Kidney (tissue), 14 donors: Measurements from ENCODE around the gene SLC22A17. TPM values are rescaled to one million over a fixed set of nuclear protein-coding genes. Genes with fewer than 3 reads are reported as not detected.

Experiments
- DNase-seq, 5 donors: peaks; one replicate each; pipeline ENCODE4 v3.0.0-alpha.2; 2013 to 2020
- FAIRE-seq: peaks from 2 replicates; lab custom pipeline; 2012; peaks lifted over from hg19 to GRCh38; lab: Jason Lieb, UNC
- H3K27ac ChIP-seq, 2 donors: one replicate each; pipeline ENCODE4 v1.7.0; 2013; ENCODE audit warnings: low read depth in 2 of 2, low read length in 2 of 2, inconsistent platforms in 1 of 2
- H3K27me3 ChIP-seq: one replicate; pipeline ENCODE4 v1.7.1; 2013; ENCODE audit warnings: low read length, inconsistent platforms; ENCODE audit not compliant: control insufficient read depth, insufficient read depth
- H3K36me3 ChIP-seq, 3 donors: one replicate each; pipeline versions ENCODE4 v1.7.0 to v1.7.1; 2013; ENCODE audit warnings: low read length in 3 of 3, control low read depth in 1 of 3, inconsistent platforms in 1 of 3; ENCODE audit not compliant: insufficient read depth in 3 of 3, control insufficient read depth in 2 of 3
- H3K4me1 ChIP-seq, 3 donors: one replicate each; pipeline versions ENCODE4 v1.7.0 to v1.7.1; 2013; ENCODE audit warnings: low read length in 3 of 3, inconsistent platforms in 1 of 3, low read depth in 1 of 3; ENCODE audit not compliant: control insufficient read depth in 2 of 3, insufficient read depth in 2 of 3
- H3K4me3 ChIP-seq, 3 donors: one replicate each; pipeline versions ENCODE4 v1.7.0 to v1.8.1; 2013; ENCODE audit warnings: low read length in 3 of 3, control low read depth in 1 of 3, inconsistent platforms in 1 of 3
- H3K9ac ChIP-seq, 3 donors: one replicate each; pipeline versions ENCODE4 v1.7.0 to v1.7.1; 2013; ENCODE audit warnings: low read length in 3 of 3, control low read depth in 1 of 3, inconsistent platforms in 1 of 3
- H3K9me3 ChIP-seq, 3 donors: one replicate each; pipeline versions ENCODE4 v1.7.0 to v1.7.1; 2013; ENCODE audit warnings: low read length in 3 of 3, control low read depth in 1 of 3, inconsistent platforms in 1 of 3; ENCODE audit not compliant: control insufficient read depth in 2 of 3, insufficient read depth in 1 of 3
- CTCF ChIP-seq: IDR thresholded peaks from 3 replicates; pipeline ENCODE4 v1.5.1; 2012; ENCODE audit warnings: mild to moderate bottlenecking, moderate library complexity, borderline replicate concordance; ENCODE audit not compliant: insufficient read depth; ENCODE audit errors: extremely low read depth
- intact Hi-C: fragments of 100-400 bp; cut with DNase I; formaldehyde crosslinking; loops from one replicate; pipeline ENCODE4 v1.11.1; 2022
- polyA plus RNA-seq: library from polyadenylated mRNA; stranded (reverse); fragments of 350-450 nt; fragmentation: Illumina TruSeq; extraction: RNeasy Lipid Tissue Mini Kit (QIAGEN cat#74804); gene quantifications from one replicate; pipeline ENCODE4 v1.2.3, GENCODE V29; 2014; ENCODE audit warnings: low read depth, low replicate concordance; ENCODE audit not compliant: insufficient read depth
- total RNA-seq: library from RNA; stranded (reverse); fragmentation: NEBNext Ultra II Directional; extraction: Animal tissue kit (Norgen Biotek cat#: 25700); gene quantifications from one replicate; pipeline ENCODE4 v1.2.1, GENCODE V29; 2021
- donor health status: control.
- donor health status: control.
- donor health status: control.
- donor health status: control.
- donor health status: control.
- donor health status: DM: yes; HTN: yes; CAD: no.
- donor health status: Normal renal cell carcinoma (clear cell type).

The SLC22A17 gene
- total and polyA plus RNA-seq, 2 donors from 2014 or later, result 35.3 to 61.2 TPM

GRCh38 chr14:23346693-23347405 lies 5.8 kb downstream of the SLC22A17 start:
- Histone ChIP-seq H3K27ac (no peak overlapping the region), H3K9ac (no peak overlapping the region), H3K36me3 (no peaks in the 10 kb centered on the region), H3K9me3 (no peaks in the 10 kb centered on the region), H3K27me3 (no peaks in the 10 kb centered on the region), H3K4me1 (peaks cover 0 to 2% (median 0%) of the 10 kb centered on the region in 3 donors), H3K4me3 (no peak overlapping the region)
- intact Hi-C loops, result no loop called here
- no peak for TF ChIP-seq CTCF
- DNase-seq (no peak), FAIRE-seq (no peak)

GRCh38 chr14:23345987-23346692 lies 6.5 kb downstream of the SLC22A17 start:
- intact Hi-C loops, result no loop called here

GRCh38 chr14:23344481-23344880 lies 8.2 kb downstream of the SLC22A17 start:
- no peaks in the 10 kb centered on the region for H3K36me3 ChIP-seq

More at GRCh38 chr14:23345987-23346692, 6.5 kb downstream of the SLC22A17 start:
- Histone ChIP-seq H3K27ac (no peak overlapping the region), H3K36me3 (no peaks in the 10 kb centered on the region), H3K9me3 (no peaks in the 10 kb centered on the region), H3K4me3 (no peak overlapping the region), H3K4me1 (no peaks in the 10 kb centered on the region), H3K27me3 (no peaks in the 10 kb centered on the region), H3K9ac (no peak overlapping the region)
- TF ChIP-seq CTCF, result no peak
- DNase-seq (peak in 1 of 5 donors; percentile 73), FAIRE-seq (no peak)

More at GRCh38 chr14:23344481-23344880, 8.2 kb downstream of the SLC22A17 start:
- FAIRE-seq (no peak), DNase-seq (no peak)
- intact Hi-C loops, result no loop called here
- TF ChIP-seq CTCF, result no peak
- Histone ChIP-seq H3K9me3 (no peaks in the 10 kb centered on the region), H3K9ac (no peak overlapping the region), H3K4me3 (no peak overlapping the region), H3K27ac (no peak overlapping the region), H3K27me3 (no peaks in the 10 kb centered on the region), H3K4me1 (no peaks in the 10 kb centered on the region)
